NB4 (cell line): Measurements from ENCODE around the gene ADAMTS6.

ENCODE experiments used
- POLR2A ChIP-seq: IDR thresholded peaks from 2 replicates; pipeline ENCODE4 v1.6.1; 2011; ENCODE audit warnings: mild to moderate bottlenecking; ENCODE audit not compliant: insufficient read length; ENCODE audit errors: extremely low read depth
- TF ChIP-seq, protein P1 (sequence below): IDR thresholded peaks from one replicate; pipeline ENCODE4 v1.5.1; 2012; ENCODE audit warnings: low read depth, low read length

DNA sequence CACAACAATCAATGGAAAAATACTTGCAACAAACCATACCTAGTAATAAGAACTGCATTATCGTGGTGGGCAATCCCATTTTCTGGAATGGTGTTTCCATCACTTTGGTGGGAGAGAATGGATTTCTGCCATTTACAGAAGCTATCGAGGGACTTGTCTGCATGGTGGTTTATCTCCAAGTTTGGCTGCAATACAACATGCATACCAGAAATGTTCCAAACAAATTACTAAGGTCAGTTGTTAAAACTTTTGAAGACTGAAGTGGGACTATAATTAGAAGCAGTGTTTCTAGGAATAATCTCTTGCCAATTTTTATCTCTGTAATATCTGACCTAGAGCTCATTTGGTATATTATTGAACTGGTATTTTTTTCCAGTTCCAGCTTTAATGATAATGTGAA, 30.3 kb downstream of the ADAMTS6 start:
- no peak for TF ChIP-seq POLR2A
- TF ChIP-seq, protein P1, sequence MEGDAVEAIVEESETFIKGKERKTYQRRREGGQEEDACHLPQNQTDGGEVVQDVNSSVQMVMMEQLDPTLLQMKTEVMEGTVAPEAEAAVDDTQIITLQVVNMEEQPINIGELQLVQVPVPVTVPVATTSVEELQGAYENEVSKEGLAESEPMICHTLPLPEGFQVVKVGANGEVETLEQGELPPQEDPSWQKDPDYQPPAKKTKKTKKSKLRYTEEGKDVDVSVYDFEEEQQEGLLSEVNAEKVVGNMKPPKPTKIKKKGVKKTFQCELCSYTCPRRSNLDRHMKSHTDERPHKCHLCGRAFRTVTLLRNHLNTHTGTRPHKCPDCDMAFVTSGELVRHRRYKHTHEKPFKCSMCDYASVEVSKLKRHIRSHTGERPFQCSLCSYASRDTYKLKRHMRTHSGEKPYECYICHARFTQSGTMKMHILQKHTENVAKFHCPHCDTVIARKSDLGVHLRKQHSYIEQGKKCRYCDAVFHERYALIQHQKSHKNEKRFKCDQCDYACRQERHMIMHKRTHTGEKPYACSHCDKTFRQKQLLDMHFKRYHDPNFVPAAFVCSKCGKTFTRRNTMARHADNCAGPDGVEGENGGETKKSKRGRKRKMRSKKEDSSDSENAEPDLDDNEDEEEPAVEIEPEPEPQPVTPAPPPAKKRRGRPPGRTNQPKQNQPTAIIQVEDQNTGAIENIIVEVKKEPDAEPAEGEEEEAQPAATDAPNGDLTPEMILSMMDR, result no peak
